ENCODE measurements around the gene WFDC10B.

DNA sequence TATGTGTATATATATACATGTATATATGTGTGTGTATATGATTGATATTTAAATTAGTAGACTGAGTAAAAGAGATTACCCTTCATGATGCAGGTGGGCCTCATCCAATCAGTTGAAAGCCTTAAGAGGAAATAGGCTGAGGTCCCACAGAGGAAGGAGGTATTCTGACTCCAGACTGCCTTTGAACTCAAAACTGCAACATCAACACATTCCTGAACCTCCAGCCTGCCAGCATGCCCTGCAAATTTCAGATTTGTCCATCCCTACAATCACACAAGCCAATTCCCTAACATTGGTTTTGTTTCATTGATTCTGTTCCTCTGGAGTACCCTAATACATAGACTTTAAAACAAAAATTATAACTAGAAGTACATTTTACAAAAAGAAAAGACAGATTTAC, 40.2 kb upstream of the WFDC10B start:
- TF ChIP-seq, protein P1, sequence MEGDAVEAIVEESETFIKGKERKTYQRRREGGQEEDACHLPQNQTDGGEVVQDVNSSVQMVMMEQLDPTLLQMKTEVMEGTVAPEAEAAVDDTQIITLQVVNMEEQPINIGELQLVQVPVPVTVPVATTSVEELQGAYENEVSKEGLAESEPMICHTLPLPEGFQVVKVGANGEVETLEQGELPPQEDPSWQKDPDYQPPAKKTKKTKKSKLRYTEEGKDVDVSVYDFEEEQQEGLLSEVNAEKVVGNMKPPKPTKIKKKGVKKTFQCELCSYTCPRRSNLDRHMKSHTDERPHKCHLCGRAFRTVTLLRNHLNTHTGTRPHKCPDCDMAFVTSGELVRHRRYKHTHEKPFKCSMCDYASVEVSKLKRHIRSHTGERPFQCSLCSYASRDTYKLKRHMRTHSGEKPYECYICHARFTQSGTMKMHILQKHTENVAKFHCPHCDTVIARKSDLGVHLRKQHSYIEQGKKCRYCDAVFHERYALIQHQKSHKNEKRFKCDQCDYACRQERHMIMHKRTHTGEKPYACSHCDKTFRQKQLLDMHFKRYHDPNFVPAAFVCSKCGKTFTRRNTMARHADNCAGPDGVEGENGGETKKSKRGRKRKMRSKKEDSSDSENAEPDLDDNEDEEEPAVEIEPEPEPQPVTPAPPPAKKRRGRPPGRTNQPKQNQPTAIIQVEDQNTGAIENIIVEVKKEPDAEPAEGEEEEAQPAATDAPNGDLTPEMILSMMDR (IDR thresholded peaks at IDR 0.05), result no peak
- TF ChIP-seq POLR2A (IDR thresholded peaks at IDR 0.05) (no peak), EP300 (IDR thresholded peaks at IDR 0.05) (no peak)

All from ovary (tissue), 3 donors.